Activated gamma-delta T cell treated with anti-CD3 and anti-CD28 coated beads, Interleukin-2, amount 50 U/mL, for 16 hours (primary cell): ENCODE measurements around the gene MTTP.

Experiments
- DNase-seq: peaks from one replicate; pipeline ENCODE4 v3.0.0-alpha.2; 2020; ENCODE audit warnings: low read depth

Gene MTTP

DNA sequence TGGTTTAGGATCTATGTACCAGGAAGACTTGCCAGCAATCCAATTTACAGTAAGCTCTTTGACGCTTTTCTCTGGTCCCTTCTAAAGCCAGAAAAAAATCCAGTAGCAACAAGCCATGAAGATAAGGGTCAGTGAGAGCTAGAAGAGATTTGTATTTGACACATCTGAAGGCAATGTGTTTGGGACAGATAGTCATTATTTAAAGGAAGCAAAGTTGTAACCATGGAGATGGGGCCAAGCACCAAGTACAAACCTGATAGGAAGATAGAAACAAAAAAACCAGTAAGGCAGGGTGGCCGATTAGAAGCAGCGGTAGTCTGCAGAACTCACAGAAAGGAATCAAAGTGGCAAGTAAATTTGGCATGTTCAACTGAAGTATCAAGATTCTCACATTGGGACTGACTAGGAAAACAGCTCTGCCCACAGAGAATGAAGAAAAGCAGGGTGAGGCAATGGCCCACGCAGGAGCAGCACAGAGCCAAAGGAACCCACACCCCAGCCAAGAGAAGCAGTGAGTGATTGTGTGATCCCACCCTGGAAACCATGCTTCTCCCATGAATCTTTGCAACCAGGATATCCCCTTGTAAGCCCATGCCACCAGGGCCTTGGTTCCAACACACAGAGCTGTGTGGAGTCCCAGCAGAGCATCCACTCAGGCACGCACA is 95.9 kb downstream of the MTTP start:
- DNase-seq, result no peak
